ENCODE data around the gene SFTPB. TPM values are rescaled to one million over a fixed set of nuclear protein-coding genes. Genes with fewer than 3 reads are reported as not detected.
A peak's percentile ranks its signal among the peaks of the same experiment; 100 is the strongest.

SFTPB gene
- polyA plus RNA-seq, 4 donors: 0.01 to 34.9 (median 6.0) TPM

DNA sequence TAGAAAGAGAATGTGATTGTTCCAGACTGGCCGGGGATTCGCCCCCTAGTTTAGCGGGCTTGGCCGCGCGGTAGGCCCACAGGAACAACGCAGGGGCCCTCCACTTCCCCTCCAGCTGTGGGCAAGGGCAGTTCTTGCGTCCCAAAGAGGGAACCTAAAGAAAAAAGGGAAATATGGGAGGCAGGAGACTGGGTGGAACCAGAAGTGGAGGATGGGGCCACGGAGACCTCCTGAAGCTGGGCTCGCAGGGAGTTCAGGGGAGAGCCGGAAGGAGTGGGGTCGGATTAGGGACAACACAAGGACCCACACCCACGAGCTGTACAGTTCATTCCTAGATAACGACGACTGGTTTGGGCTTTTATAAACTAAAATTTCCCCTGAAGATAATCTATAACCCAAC, 44.3 kb upstream of the SFTPB start:
- FAIRE-seq: no peak
- DNase-seq: no peak

DNA sequence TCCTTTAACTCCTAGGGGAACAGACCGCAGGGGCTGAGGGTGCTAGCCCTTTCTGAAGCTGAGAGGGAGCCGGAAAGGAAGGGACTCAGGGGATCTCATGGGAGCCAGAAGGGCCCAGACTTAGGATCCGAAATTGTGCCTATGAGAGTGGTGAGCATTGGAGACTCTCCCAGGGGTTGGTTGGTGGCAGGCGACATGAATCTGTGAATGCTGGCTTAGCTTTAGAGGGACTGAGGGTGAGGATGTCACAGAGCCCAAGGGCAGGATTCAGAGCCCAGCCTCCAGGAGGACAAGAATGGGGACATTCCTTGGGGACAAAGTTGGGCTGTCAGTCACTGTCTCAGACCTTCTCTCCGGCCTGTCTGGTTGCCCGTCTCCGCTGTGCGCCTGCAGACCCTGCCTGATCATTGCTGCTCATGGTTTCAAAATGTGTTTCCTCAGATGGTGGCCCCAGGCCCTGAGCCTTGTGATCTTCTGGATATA, 43.6 kb upstream of the SFTPB start:
- Histone ChIP-seq H3K4me1 (ENCODE audit: control insufficient read depth in 3 of 3, insufficient read depth in 2 of 3, low read depth in 1 of 3, low read length in 2 of 3) (peaks cover 0 to 3% (median 2%) of the 10 kb centered on the region in 3 donors), H3K27ac (ENCODE audit: low read depth in 1 of 3, low read length in 2 of 3) (peak overlapping the region in 1 of 3 donors; percentile 56), H3K4me3 (ENCODE audit: low read depth in 1 of 3, low read length in 3 of 3) (no peak overlapping the region), H3K36me3 (ENCODE audit: control insufficient read depth in 3 of 3, insufficient read depth in 2 of 3, low read depth in 1 of 3, low read length in 3 of 3) (no peaks in the 10 kb centered on the region), H3K9me3 (ENCODE audit: control insufficient read depth in 2 of 2, insufficient read depth in 1 of 2, low read depth in 1 of 2, low read length in 1 of 2) (no peaks in the 10 kb centered on the region), H3K27me3 (ENCODE audit: control insufficient read depth in 3 of 3, insufficient read depth in 3 of 3, low read length in 3 of 3) (peaks cover 0 to 7% (median 3%) of the 10 kb centered on the region in 3 donors)
- 78 to 88% (median 87%) methylated on average over 8 of the region's 8 CpGs for whole genome bisulfite sequencing, 3 donors
- DNase-seq (no peak), FAIRE-seq (no peak)

More for the DNA sequence above, 44.3 kb upstream of the SFTPB start:
- H3K27me3 ChIP-seq (ENCODE audit: control insufficient read depth in 3 of 3, insufficient read depth in 3 of 3, low read length in 3 of 3): peaks cover 0 to 8% (median 3%) of the 10 kb centered on the region in 3 donors
- WGBS, 3 donors: 65 to 80% (median 73%) methylated on average over 15 of the region's 15 CpGs
- peaks cover 0 to 3% (median 2%) of the 10 kb centered on the region in 3 donors for H3K4me1 ChIP-seq (ENCODE audit: control insufficient read depth in 3 of 3, insufficient read depth in 2 of 3, low read depth in 1 of 3, low read length in 2 of 3)
- peak overlapping the region in 1 of 3 donors; percentile 52 for H3K27ac ChIP-seq (ENCODE audit: low read depth in 1 of 3, low read length in 2 of 3)
- no peaks in the 10 kb centered on the region for H3K9me3 ChIP-seq (ENCODE audit: control insufficient read depth in 2 of 2, insufficient read depth in 1 of 2, low read depth in 1 of 2, low read length in 1 of 2)
- no peak overlapping the region for H3K4me3 ChIP-seq (ENCODE audit: low read depth in 1 of 3, low read length in 3 of 3)
- no peaks in the 10 kb centered on the region for H3K36me3 ChIP-seq (ENCODE audit: control insufficient read depth in 3 of 3, insufficient read depth in 2 of 3, low read depth in 1 of 3, low read length in 3 of 3)

DNA sequence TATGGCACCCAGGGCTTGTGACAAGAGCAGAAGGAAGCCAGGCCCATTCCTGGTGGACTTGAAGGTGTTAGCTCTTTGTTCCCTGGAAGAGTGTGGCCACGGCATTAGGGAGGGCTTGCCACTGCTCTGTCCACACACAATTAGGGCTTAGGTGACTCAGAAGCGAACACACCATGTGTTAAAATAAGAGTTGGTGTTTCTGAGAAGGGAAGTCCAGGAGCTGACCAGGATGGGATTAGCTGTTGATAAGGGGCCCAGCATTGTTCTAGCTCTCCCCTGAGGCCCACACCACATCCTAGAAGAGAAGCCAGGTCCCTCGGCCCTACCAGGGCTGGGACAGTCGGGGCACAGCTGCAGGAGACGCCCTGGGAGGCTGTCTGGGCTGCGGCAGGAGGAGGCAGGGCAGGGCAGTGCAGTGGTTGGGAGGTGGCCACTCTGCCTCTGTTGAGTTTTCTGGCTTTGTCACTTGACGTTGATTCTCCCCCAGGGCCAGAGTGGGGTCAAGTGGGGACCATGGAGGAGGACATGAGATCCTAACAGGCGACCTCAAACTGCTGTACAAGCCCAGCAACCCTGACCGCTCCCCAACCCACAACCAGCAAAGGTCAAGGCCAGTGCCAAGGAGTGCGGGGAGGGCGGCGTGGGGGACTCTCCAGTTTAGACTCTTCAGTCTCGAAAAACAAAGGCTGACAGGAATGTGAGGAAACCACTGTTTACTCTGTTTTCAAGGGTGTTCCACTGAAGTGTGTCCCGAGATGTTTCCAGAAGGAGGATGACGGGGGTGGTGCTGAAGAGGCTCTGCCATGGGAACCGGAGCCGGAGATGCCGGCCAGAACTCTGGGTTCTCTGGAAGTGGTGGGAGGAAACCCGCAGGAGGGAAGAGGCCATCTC, 42.9 kb upstream of the SFTPB start:
- Histone ChIP-seq H3K27ac (ENCODE audit: low read depth in 1 of 3, low read length in 2 of 3) (peak overlapping the region in 1 of 3 donors; percentile 59), H3K27me3 (ENCODE audit: control insufficient read depth in 3 of 3, insufficient read depth in 3 of 3, low read length in 3 of 3) (peaks cover 0 to 5% (median 0%) of the 10 kb centered on the region in 3 donors), H3K36me3 (ENCODE audit: control insufficient read depth in 3 of 3, insufficient read depth in 2 of 3, low read depth in 1 of 3, low read length in 3 of 3) (no peaks in the 10 kb centered on the region), H3K9me3 (ENCODE audit: control insufficient read depth in 2 of 2, insufficient read depth in 1 of 2, low read depth in 1 of 2, low read length in 1 of 2) (no peaks in the 10 kb centered on the region), H3K4me1 (ENCODE audit: control insufficient read depth in 3 of 3, insufficient read depth in 2 of 3, low read depth in 1 of 3, low read length in 2 of 3) (peaks cover 0 to 3% (median 2%) of the 10 kb centered on the region in 3 donors), H3K4me3 (ENCODE audit: low read depth in 1 of 3, low read length in 3 of 3) (no peak overlapping the region)
- peak; percentile 14 to 18 for DNase-seq
- FAIRE-seq: no peak
- 58 to 72% (median 68%) methylated on average over 19 of the region's 19 CpGs for WGBS, 3 donors

DNA sequence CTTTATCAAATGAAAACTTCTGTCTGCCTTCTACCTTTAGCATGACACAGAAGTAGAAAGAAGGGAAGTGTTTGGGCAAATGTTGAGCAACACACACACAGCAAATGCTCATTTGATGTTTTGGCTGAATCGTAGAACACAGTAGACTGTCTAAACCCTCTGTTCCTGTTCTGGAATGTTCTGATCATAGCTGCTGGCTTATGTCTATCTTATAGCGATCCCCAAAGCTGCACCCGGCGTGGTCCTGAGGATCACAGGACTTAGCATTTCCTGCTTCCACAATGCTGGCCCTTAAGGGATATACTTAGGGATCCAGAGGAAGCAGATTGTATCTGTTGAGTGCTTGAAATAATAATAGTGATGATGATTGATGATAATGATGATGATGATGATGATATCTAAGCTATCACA, 41.4 kb upstream of the SFTPB start:
- H3K4me1 ChIP-seq (ENCODE audit: control insufficient read depth in 3 of 3, insufficient read depth in 2 of 3, low read depth in 1 of 3, low read length in 2 of 3): peaks cover 0 to 3% (median 2%) of the 10 kb centered on the region in 3 donors
- H3K27ac ChIP-seq (ENCODE audit: low read depth in 1 of 3, low read length in 2 of 3): peak overlapping the region in 1 of 3 donors; percentile 59
- peaks cover 0 to 5% (median 0%) of the 10 kb centered on the region in 3 donors for H3K27me3 ChIP-seq (ENCODE audit: control insufficient read depth in 3 of 3, insufficient read depth in 3 of 3, low read length in 3 of 3)
- FAIRE-seq (no peak), DNase-seq (no peak)
- H3K36me3 ChIP-seq (ENCODE audit: control insufficient read depth in 3 of 3, insufficient read depth in 2 of 3, low read depth in 1 of 3, low read length in 3 of 3): no peaks in the 10 kb centered on the region
- WGBS, 3 donors: 60 to 74% (median 71%) methylated on average over 4 of the region's 4 CpGs
- no peaks in the 10 kb centered on the region for H3K9me3 ChIP-seq (ENCODE audit: control insufficient read depth in 2 of 2, insufficient read depth in 1 of 2, low read depth in 1 of 2, low read length in 1 of 2)
- no peak overlapping the region for H3K4me3 ChIP-seq (ENCODE audit: low read depth in 1 of 3, low read length in 3 of 3)

DNA sequence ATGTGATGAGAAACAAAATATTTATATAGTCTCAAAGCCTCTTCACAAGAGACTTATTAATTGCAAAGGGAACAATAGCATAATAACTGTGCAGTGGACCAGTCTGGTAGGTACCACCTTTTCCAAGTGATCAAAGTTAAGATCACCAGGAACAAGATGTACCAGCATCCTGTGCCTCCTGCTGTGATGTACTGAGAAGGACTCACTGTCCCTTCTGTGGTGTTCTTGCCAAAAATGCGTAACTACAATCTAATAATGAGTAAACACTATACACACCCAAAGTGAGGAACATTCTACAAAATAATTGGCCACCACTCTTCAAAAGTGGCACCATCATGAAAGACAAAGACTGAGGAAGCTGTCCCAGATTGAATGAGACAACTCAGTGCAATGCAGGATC, 40.6 kb upstream of the SFTPB start:
- H3K4me1 ChIP-seq (ENCODE audit: control insufficient read depth in 3 of 3, insufficient read depth in 2 of 3, low read depth in 1 of 3, low read length in 2 of 3): peaks cover 0 to 3% (median 2%) of the 10 kb centered on the region in 3 donors
- no peaks in the 10 kb centered on the region for H3K9me3 ChIP-seq (ENCODE audit: control insufficient read depth in 2 of 2, insufficient read depth in 1 of 2, low read depth in 1 of 2, low read length in 1 of 2)
- WGBS, 3 donors: 39 to 60% (median 48%) methylated on average over 1 of the region's 1 CpG
- DNase-seq (no peak), FAIRE-seq (no peak)
- H3K4me3 ChIP-seq (ENCODE audit: low read depth in 1 of 3, low read length in 3 of 3): no peak overlapping the region
- H3K27ac ChIP-seq (ENCODE audit: low read depth in 1 of 3, low read length in 2 of 3): no peak overlapping the region
- no peaks in the 10 kb centered on the region for H3K36me3 ChIP-seq (ENCODE audit: control insufficient read depth in 3 of 3, insufficient read depth in 2 of 3, low read depth in 1 of 3, low read length in 3 of 3)
- H3K27me3 ChIP-seq (ENCODE audit: control insufficient read depth in 3 of 3, insufficient read depth in 3 of 3, low read length in 3 of 3): peaks cover 0 to 5% (median 0%) of the 10 kb centered on the region in 3 donors

DNA sequence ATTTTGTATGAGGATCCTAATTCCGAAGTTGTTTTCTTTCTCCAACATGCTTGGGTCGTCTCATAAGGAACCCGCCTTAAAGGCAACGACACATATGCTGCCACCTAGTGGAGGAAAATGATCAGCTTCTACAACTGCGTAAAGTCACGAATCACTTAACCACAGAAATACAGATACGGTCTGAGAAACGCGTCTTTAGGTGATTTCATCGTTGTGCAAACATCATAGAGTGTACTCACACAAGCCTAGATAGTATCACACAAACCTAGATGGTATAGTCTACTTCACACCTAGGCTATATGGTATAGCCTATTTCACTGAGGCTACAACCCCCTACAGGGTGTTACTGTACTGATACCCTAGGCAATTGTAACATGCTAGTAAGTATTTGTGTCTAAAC, 39.3 kb upstream of the SFTPB start:
- Histone ChIP-seq H3K36me3 (ENCODE audit: control insufficient read depth in 3 of 3, insufficient read depth in 2 of 3, low read depth in 1 of 3, low read length in 3 of 3) (no peaks in the 10 kb centered on the region), H3K27ac (ENCODE audit: low read depth in 1 of 3, low read length in 2 of 3) (no peak overlapping the region), H3K4me1 (ENCODE audit: control insufficient read depth in 3 of 3, insufficient read depth in 2 of 3, low read depth in 1 of 3, low read length in 2 of 3) (peaks cover 0 to 3% (median 0%) of the 10 kb centered on the region in 3 donors), H3K27me3 (ENCODE audit: control insufficient read depth in 3 of 3, insufficient read depth in 3 of 3, low read length in 3 of 3) (peaks cover 0 to 5% (median 0%) of the 10 kb centered on the region in 3 donors), H3K4me3 (ENCODE audit: low read depth in 1 of 3, low read length in 3 of 3) (no peak overlapping the region), H3K9me3 (ENCODE audit: control insufficient read depth in 2 of 2, insufficient read depth in 1 of 2, low read depth in 1 of 2, low read length in 1 of 2) (no peaks in the 10 kb centered on the region)
- peak; percentile 76 to 87 for DNase-seq
- FAIRE-seq: no peak
- 1% methylated on average over 10 of the region's 10 CpGs for WGBS, 3 donors

DNA sequence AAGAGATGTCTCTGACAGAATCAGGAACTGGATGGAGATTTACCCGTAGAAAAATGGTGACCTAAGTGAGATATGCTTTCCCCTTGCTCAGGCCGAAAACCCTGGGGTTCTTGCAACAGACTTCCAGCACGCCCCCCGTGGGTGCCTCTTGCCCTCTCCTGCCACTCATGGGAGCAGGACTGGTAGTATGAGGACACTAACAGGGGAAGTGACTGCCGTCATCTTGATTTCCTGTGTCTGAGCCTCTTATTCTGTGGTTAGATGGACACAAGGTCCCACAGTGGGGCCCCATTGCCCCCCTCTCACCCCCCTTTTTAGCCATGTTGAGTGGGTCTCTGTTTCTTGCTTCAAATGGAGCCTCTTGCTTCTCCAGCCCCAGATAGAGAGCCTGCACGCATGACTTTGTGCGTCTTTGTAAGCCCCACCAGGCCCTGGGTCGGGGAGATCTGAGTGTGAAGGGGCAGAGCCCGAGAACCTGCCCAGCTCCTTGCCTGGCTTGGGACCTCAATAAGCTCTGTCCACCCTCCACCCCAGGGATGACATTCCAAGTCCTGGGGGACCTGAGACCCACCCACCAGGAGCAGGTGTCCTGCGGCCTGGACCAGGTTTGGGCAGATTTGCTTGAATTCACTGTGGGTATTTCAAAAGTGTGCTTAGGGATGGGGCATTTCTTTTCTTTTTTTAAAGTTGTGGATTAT, 38.7 kb upstream of the SFTPB start:
- Histone ChIP-seq H3K36me3 (ENCODE audit: control insufficient read depth in 3 of 3, insufficient read depth in 2 of 3, low read depth in 1 of 3, low read length in 3 of 3) (no peaks in the 10 kb centered on the region), H3K4me1 (ENCODE audit: control insufficient read depth in 3 of 3, insufficient read depth in 2 of 3, low read depth in 1 of 3, low read length in 2 of 3) (peaks cover 0 to 3% (median 0%) of the 10 kb centered on the region in 3 donors), H3K27ac (ENCODE audit: low read depth in 1 of 3, low read length in 2 of 3) (peak overlapping the region in 1 of 3 donors; percentile 62), H3K4me3 (ENCODE audit: low read depth in 1 of 3, low read length in 3 of 3) (no peak overlapping the region), H3K9me3 (ENCODE audit: control insufficient read depth in 2 of 2, insufficient read depth in 1 of 2, low read depth in 1 of 2, low read length in 1 of 2) (no peaks in the 10 kb centered on the region), H3K27me3 (ENCODE audit: control insufficient read depth in 3 of 3, insufficient read depth in 3 of 3, low read length in 3 of 3) (peaks cover 0 to 5% (median 0%) of the 10 kb centered on the region in 3 donors)
- FAIRE-seq (no peak), DNase-seq (no peak)
- 78 to 81% (median 79%) methylated on average over 10 of the region's 10 CpGs for WGBS, 3 donors

DNA sequence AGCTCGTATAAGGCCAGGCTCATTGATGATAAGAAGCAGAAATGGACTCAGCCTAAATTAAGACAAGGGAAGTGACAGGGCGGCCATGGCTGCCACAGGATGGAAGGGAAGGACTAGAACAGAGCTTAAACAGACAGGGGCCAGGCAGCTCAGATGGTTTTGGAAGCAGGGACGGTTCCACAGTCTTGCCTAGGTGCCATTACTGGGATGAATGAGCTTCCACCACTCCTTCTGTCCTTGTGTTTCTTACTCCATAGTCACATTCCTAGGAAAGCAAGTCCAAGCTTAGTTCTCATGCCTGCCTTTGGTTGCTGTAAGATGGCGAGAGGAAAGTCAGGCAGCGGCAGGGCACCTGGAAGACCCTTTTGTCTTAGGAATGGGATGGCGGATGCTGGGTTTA, 38.1 kb upstream of the SFTPB start:
- H3K4me1 ChIP-seq (ENCODE audit: control insufficient read depth in 3 of 3, insufficient read depth in 2 of 3, low read depth in 1 of 3, low read length in 2 of 3): peaks cover 0 to 3% (median 0%) of the 10 kb centered on the region in 3 donors
- H3K9me3 ChIP-seq (ENCODE audit: control insufficient read depth in 2 of 2, insufficient read depth in 1 of 2, low read depth in 1 of 2, low read length in 1 of 2): no peaks in the 10 kb centered on the region
- DNase-seq (no peak), FAIRE-seq (no peak)
- H3K27ac ChIP-seq (ENCODE audit: low read depth in 1 of 3, low read length in 2 of 3): peak overlapping the region in 1 of 3 donors; percentile 62
- H3K36me3 ChIP-seq (ENCODE audit: control insufficient read depth in 3 of 3, insufficient read depth in 2 of 3, low read depth in 1 of 3, low read length in 3 of 3): no peaks in the 10 kb centered on the region
- 73 to 86% (median 84%) methylated on average over 6 of the region's 6 CpGs for WGBS, 3 donors
- no peak overlapping the region for H3K4me3 ChIP-seq (ENCODE audit: low read depth in 1 of 3, low read length in 3 of 3)
- peaks cover 0 to 5% (median 0%) of the 10 kb centered on the region in 3 donors for H3K27me3 ChIP-seq (ENCODE audit: control insufficient read depth in 3 of 3, insufficient read depth in 3 of 3, low read length in 3 of 3)
